ENCODE measurements around the gene MOV10. TPM values are rescaled to one million over a fixed set of nuclear protein-coding genes. Genes with fewer than 3 reads are reported as not detected.
A peak's percentile ranks its signal among the peaks of the same experiment; 100 is the strongest.

Gene MOV10
- 100 to 1,000 TPM in 1 of 2 donors, 10 to 100 TPM in 1; 47.0 to 169 TPM for total RNA-seq

DNA sequence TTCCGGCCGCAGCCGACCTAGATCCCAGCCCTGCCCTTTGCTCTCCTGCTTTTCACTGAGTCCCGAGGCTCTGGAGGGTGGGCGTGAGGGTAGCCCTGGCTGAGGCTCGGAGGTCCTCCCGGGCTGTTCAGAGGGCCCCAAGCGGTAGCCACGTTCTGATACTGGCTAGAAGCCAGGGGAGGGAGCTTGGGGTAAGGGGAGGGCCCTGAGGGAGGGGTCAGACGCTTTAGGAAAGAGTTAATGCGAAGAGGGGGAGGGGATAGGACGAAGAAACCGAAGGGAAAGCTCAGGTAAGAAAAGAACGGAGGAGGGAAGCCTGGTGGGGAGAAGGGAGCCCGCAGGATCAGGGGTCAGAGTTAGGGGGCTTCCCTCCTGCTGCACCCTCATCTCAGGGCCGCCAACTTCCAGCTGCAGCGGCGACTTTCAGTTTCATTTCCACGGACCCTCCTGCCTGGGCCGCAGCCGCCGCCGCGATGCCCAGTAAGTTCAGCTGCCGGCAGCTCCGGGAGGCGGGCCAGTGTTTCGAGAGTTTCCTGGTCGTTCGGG is at the start of gene MOV10:
TSS of gene MOV10 (plus strand) at position 220 of the 546 bp plus-strand sequence. CDS start at position 474, 254 bp downstream.
- peaks cover 0 to 1% of the 10 kb centered on the region in 2 donors for H3K36me3 ChIP-seq
- no peaks in the 10 kb centered on the region for H3K27me3 ChIP-seq (replicated peaks; ENCODE audit: insufficient read depth)
- peak within 1 kb of the TSS; percentile 66 to 75 for H3K4me3 ChIP-seq
- TF ChIP-seq CTCF (IDR thresholded peaks at IDR 0.05) (no peak), POLR2A (IDR thresholded peaks at IDR 0.05) (no peak), POLR2AphosphoS5 (IDR thresholded peaks at IDR 0.05) (no peak)
- no peaks in the 10 kb centered on the region for H3K4me1 ChIP-seq (replicated peaks)
- peak; percentile 58 for DNase-seq (ENCODE audit: low spot score)
- intact Hi-C loops (cut with DNase I), result loop anchor here (2.0 to 10.0 kb wide), 3 partner anchors 24 to 170 kb away; partner anchors contain the start of genes CAPZA1, ST7L and WNT2B
- peak within 1 kb of the TSS; percentile 94 for H3K27ac ChIP-seq
- WGBS, result under 1% methylated on average over 27 of the region's 30 CpGs
- H3K9me3 ChIP-seq, result no peaks in the 10 kb centered on the region

GRCh38 chr1:112625696-112626095 is 48.8 kb upstream of the MOV10 start:
- no peak for TF ChIP-seq POLR2A (IDR thresholded peaks at IDR 0.05)
- TF ChIP-seq POLR2AphosphoS5 (IDR thresholded peaks at IDR 0.05), result no peak
- no peak for TF ChIP-seq CTCF (IDR thresholded peaks at IDR 0.05)
- Histone ChIP-seq H3K9me3 (no peaks in the 10 kb centered on the region), H3K36me3 (no peaks in the 10 kb centered on the region), H3K4me3 (no peak overlapping the region), H3K4me1 (replicated peaks) (peaks cover 5% of the 10 kb centered on the region), H3K27ac (no peak overlapping the region), H3K27me3 (replicated peaks; ENCODE audit: insufficient read depth) (no peaks in the 10 kb centered on the region)
- DNase-seq (ENCODE audit: low spot score), result no peak
- 93% methylated on average over 2 of the region's 2 CpGs for WGBS
- intact Hi-C loops (cut with DNase I), result no loop called here

DNA sequence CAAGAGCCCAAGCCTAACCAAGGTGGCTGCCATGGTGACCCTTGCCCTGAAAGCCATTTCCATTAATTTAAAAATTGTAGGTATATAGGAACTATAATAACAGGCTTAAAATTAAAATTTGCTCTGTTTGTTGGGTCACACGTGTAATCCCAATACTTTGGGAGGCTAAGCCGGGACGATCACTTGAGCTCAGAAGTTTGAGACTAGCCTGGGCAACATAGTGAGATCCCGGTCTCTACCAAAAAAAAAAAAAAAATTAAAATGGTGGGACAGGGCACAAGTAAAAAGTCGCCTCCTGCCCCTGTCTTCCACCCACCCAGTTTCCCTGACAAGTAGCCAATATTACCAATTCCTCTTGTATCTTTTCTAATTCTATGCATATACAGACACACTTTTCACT is 48.3 kb upstream of the MOV10 start:
- H3K4me1 ChIP-seq (replicated peaks), result no peaks in the 10 kb centered on the region
- WGBS, result 95% methylated on average over 5 of the region's 5 CpGs
- intact Hi-C loops (cut with DNase I), result no loop called here
- DNase-seq (ENCODE audit: low spot score), result no peak
- no peaks in the 10 kb centered on the region for H3K9me3 ChIP-seq
- H3K36me3 ChIP-seq, result no peaks in the 10 kb centered on the region
- no peak overlapping the region for H3K27ac ChIP-seq
- H3K27me3 ChIP-seq (replicated peaks; ENCODE audit: insufficient read depth), result no peaks in the 10 kb centered on the region
- H3K4me3 ChIP-seq, result no peak overlapping the region
- TF ChIP-seq POLR2AphosphoS5 (IDR thresholded peaks at IDR 0.05) (no peak), POLR2A (IDR thresholded peaks at IDR 0.05) (no peak), CTCF (IDR thresholded peaks at IDR 0.05) (no peak)

GRCh38 chr1:112626887-112627286 is 47.6 kb upstream of the MOV10 start:
- intact Hi-C loops (cut with DNase I), result no loop called here
- H3K4me1 ChIP-seq (replicated peaks), result no peaks in the 10 kb centered on the region

More at GRCh38 chr1:112626887-112627286, 47.6 kb upstream of the MOV10 start:
- no peaks in the 10 kb centered on the region for H3K9me3 ChIP-seq
- TF ChIP-seq POLR2A (IDR thresholded peaks at IDR 0.05), result no peak
- TF ChIP-seq POLR2AphosphoS5 (IDR thresholded peaks at IDR 0.05), result no peak
- TF ChIP-seq CTCF (IDR thresholded peaks at IDR 0.05), result no peak
- DNase-seq (ENCODE audit: low spot score), result no peak
- H3K27ac ChIP-seq, result no peak overlapping the region
- no peak overlapping the region for H3K4me3 ChIP-seq
- no peaks in the 10 kb centered on the region for H3K27me3 ChIP-seq (replicated peaks; ENCODE audit: insufficient read depth)
- no peaks in the 10 kb centered on the region for H3K36me3 ChIP-seq
